GM12891 (cell line): Measurements from ENCODE around the gene TRIM50.

ENCODE experiments used
- POLR2A ChIP-seq: IDR thresholded peaks from 2 replicates; pipeline ENCODE4 v1.6.1; 2011; ENCODE audit warnings: low read depth, low read length, control low read depth
- POLR2AphosphoS5 ChIP-seq: IDR thresholded peaks from 2 replicates; pipeline ENCODE4 v1.6.1; 2011; ENCODE audit warnings: low read depth, low read length, control low read depth
- POU2F2 ChIP-seq: IDR thresholded peaks from 2 replicates; pipeline ENCODE4 v1.6.1; 2011; ENCODE audit warnings: low read depth, mild to moderate bottlenecking, control low read depth, low read length, moderate library complexity
- TAF1 ChIP-seq: IDR thresholded peaks from 2 replicates; pipeline ENCODE4 v1.6.1; 2011; ENCODE audit warnings: low read depth, low read length, control low read depth

GRCh38 chr7:73332447-73332846, 4.6 kb upstream of the TRIM50 start:
- TF ChIP-seq TAF1 (no peak), POLR2AphosphoS5 (no peak), POLR2A (no peak), POU2F2 (no peak)
